Measurements from ENCODE around the gene REST. TPM values are rescaled to one million over a fixed set of nuclear protein-coding genes. Genes with fewer than 3 reads are reported as not detected.
A peak's percentile ranks its signal among the peaks of the same experiment; 100 is the strongest.
"Not testable (repeated sequence)": the region's sequence is repeated elsewhere in the genome, so short reads cannot be mapped to it uniquely, and the experiment has no call there.

REST gene
- total RNA-seq, 1 donor from 2014 or later, result 74.8 TPM

DNA sequence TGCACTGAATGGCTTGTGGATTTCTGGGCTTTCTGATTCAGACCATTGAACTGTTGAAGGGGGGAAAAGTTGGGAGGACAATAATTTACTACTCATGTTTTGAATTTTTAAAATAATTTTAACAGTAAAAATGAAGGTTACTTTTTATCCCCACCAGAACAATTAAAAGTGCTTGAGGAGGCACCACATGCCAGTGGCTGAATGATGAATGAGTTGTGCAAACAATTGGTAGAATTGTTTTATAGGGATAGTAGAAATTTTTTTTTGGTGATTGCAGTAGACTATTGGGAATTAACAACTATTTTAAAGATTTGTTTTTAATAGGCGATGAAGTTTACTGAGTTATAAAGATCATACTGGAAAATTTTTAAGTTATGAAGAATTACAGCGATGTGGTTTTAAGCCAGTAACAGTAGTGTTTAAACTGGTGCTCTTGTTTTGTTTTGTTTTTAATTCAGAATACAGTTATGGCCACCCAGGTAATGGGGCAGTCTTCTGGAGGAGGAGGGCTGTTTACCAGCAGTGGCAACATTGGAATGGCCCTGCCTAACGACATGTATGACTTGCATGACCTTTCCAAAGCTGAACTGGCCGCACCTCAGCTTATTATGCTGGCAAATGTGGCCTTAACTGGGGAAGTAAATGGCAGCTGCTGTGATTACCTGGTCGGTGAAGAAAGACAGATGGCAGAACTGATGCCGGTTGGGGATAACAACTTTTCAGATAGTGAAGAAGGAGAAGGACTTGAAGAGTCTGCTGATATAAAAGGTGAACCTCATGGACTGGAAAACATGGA, 2.7 kb downstream of the REST start:
- peaks cover 2% of the 10 kb centered on the region for H3K9me3 Mint-ChIP-seq (ENCODE audit: unreplicated experiment)
- Histone ChIP-seq H2AFZ (ENCODE audit: low read depth, low read length) (no peak overlapping the region), H3K4me1 (ENCODE audit: insufficient read depth, low read length) (peaks cover 4% of the 10 kb centered on the region), H3K36me3 (ENCODE audit: insufficient read depth, low read length) (peaks cover 6% of the 10 kb centered on the region), H3K9ac (ENCODE audit: low read length) (peak overlapping the region; percentile 89), H3K27ac (ENCODE audit: low read depth, low read length) (no peak overlapping the region), H4K20me1 (ENCODE audit: insufficient read depth, low read length) (peaks cover 59% of the 10 kb centered on the region), H3K27me3 (ENCODE audit: insufficient read depth, low read length) (peaks cover 6% of the 10 kb centered on the region), H3K79me2 (ENCODE audit: insufficient read depth, low read length) (peaks cover 66% of the 10 kb centered on the region), H3K9me3 (ENCODE audit: insufficient read depth, low read depth, low read length) (no peaks in the 10 kb centered on the region), H3K4me2 (ENCODE audit: low read length) (peak overlapping the region; percentile 95), H3K4me3 (ENCODE audit: insufficient read depth, low read depth, low read length) (peak overlapping the region; percentile 91)
- H3K27me3 Mint-ChIP-seq (ENCODE audit: low read depth, unreplicated experiment), result peaks cover 10% of the 10 kb centered on the region
- FAIRE-seq (no peak), DNase-seq (ENCODE audit: low read depth) (no peak)
- H3K4me3 Mint-ChIP-seq (ENCODE audit: unreplicated experiment), result peak overlapping the region; percentile 98
- peaks cover 24% of the 10 kb centered on the region for H3K4me1 Mint-ChIP-seq (ENCODE audit: low read depth, unreplicated experiment)
- no peak for TF ChIP-seq EZH2 (IDR thresholded peaks at IDR 0.05; ENCODE audit: insufficient read depth, low read length)
- TF ChIP-seq CTCF (IDR thresholded peaks at IDR 0.05; ENCODE audit: insufficient read depth, low read depth, low read length), result no peak
- H3K27ac Mint-ChIP-seq (ENCODE audit: unreplicated experiment), result peak overlapping the region; percentile 90
- peaks cover 1% of the 10 kb centered on the region for H3K36me3 Mint-ChIP-seq (ENCODE audit: low read depth, unreplicated experiment)

- no peak overlapping the region for H2AFZ ChIP-seq (ENCODE audit: low read depth, low read length)
- peaks cover 4% of the 10 kb centered on the region for H3K4me1 ChIP-seq (ENCODE audit: insufficient read depth, low read length)
- DNase-seq (ENCODE audit: low read depth), result no peak
- H3K79me2 ChIP-seq (ENCODE audit: insufficient read depth, low read length), result peaks cover 99% of the 10 kb centered on the region
- no peak overlapping the region for H3K27ac ChIP-seq (ENCODE audit: low read depth, low read length)
- Mint-ChIP-seq H3K4me3 (ENCODE audit: unreplicated experiment) (no peak overlapping the region), H3K27me3 (ENCODE audit: low read depth, unreplicated experiment) (no peaks in the 10 kb centered on the region), H3K27ac (ENCODE audit: unreplicated experiment) (no peak overlapping the region), H3K36me3 (ENCODE audit: low read depth, unreplicated experiment) (peaks cover 5% of the 10 kb centered on the region), H3K9me3 (ENCODE audit: unreplicated experiment) (no peaks in the 10 kb centered on the region), H3K4me1 (ENCODE audit: low read depth, unreplicated experiment) (peaks cover 30% of the 10 kb centered on the region)
- H4K20me1 ChIP-seq (ENCODE audit: insufficient read depth, low read length), result peaks cover 91% of the 10 kb centered on the region
- H3K4me3 ChIP-seq (ENCODE audit: insufficient read depth, low read depth, low read length), result no peak overlapping the region
- TF ChIP-seq CTCF (IDR thresholded peaks at IDR 0.05; ENCODE audit: insufficient read depth, low read depth, low read length) (no peak), EZH2 (IDR thresholded peaks at IDR 0.05; ENCODE audit: insufficient read depth, low read length) (no peak)
- H3K9ac ChIP-seq (ENCODE audit: low read length), result no peak overlapping the region
- H3K27me3 ChIP-seq (ENCODE audit: insufficient read depth, low read length), result no peaks in the 10 kb centered on the region
- FAIRE-seq, result no peak
- no peaks in the 10 kb centered on the region for H3K9me3 ChIP-seq (ENCODE audit: insufficient read depth, low read depth, low read length)
- H3K36me3 ChIP-seq (ENCODE audit: insufficient read depth, low read length), result peaks cover 6% of the 10 kb centered on the region
- H3K4me2 ChIP-seq (ENCODE audit: low read length), result no peak overlapping the region
Measured at GRCh38 chr4:56914336-56914735, 6.6 kb downstream of the REST start.

- H3K9ac ChIP-seq (ENCODE audit: low read length); H3K9me3 Mint-ChIP-seq (ENCODE audit: unreplicated experiment); H3K9me3 ChIP-seq (ENCODE audit: insufficient read depth, low read depth, low read length); H3K4me3 Mint-ChIP-seq (ENCODE audit: unreplicated experiment); H3K27ac ChIP-seq (ENCODE audit: low read depth, low read length); H3K4me1 ChIP-seq (ENCODE audit: insufficient read depth, low read length); H3K27me3 ChIP-seq (ENCODE audit: insufficient read depth, low read length); DNase-seq (ENCODE audit: low read depth); H3K4me3 ChIP-seq (ENCODE audit: insufficient read depth, low read depth, low read length); H3K36me3 Mint-ChIP-seq (ENCODE audit: low read depth, unreplicated experiment); H3K27ac Mint-ChIP-seq (ENCODE audit: unreplicated experiment); FAIRE-seq; H3K27me3 Mint-ChIP-seq (ENCODE audit: low read depth, unreplicated experiment); H2AFZ ChIP-seq (ENCODE audit: low read depth, low read length); H3K36me3 ChIP-seq (ENCODE audit: insufficient read depth, low read length); H3K4me2 ChIP-seq (ENCODE audit: low read length): not testable (repeated sequence)
- peaks cover 99% of the 10 kb centered on the region for H3K79me2 ChIP-seq (ENCODE audit: insufficient read depth, low read length)
- peaks cover 29% of the 10 kb centered on the region for H3K4me1 Mint-ChIP-seq (ENCODE audit: low read depth, unreplicated experiment)
- peaks cover 89% of the 10 kb centered on the region for H4K20me1 ChIP-seq (ENCODE audit: insufficient read depth, low read length)
Measured at GRCh38 chr4:56914977-56915376, 7.3 kb downstream of the REST start.

Measured in astrocyte (in vitro differentiated cells and primary cell).